ENCODE data around the gene CLIC4.

DNA sequence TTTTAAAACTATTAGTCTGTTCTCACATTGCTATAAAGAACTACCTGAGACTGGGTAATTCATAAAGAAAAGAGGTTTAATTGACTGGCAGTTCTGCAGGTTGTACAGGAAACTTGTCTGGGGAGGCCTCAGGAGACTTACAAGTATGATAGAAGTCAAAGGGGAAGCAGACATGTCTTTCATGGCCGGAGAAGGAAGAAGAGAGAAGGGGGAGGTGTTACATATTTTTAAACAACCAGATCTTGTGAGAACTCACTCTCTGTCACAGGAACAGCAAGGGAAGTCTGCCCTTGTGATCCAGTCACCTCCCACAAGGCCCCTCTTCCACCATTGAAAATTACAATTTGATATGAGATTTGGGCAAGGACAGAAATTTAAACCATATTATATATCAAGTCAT is 55.9 kb downstream of the CLIC4 start:
- TF ChIP-seq, protein P1, sequence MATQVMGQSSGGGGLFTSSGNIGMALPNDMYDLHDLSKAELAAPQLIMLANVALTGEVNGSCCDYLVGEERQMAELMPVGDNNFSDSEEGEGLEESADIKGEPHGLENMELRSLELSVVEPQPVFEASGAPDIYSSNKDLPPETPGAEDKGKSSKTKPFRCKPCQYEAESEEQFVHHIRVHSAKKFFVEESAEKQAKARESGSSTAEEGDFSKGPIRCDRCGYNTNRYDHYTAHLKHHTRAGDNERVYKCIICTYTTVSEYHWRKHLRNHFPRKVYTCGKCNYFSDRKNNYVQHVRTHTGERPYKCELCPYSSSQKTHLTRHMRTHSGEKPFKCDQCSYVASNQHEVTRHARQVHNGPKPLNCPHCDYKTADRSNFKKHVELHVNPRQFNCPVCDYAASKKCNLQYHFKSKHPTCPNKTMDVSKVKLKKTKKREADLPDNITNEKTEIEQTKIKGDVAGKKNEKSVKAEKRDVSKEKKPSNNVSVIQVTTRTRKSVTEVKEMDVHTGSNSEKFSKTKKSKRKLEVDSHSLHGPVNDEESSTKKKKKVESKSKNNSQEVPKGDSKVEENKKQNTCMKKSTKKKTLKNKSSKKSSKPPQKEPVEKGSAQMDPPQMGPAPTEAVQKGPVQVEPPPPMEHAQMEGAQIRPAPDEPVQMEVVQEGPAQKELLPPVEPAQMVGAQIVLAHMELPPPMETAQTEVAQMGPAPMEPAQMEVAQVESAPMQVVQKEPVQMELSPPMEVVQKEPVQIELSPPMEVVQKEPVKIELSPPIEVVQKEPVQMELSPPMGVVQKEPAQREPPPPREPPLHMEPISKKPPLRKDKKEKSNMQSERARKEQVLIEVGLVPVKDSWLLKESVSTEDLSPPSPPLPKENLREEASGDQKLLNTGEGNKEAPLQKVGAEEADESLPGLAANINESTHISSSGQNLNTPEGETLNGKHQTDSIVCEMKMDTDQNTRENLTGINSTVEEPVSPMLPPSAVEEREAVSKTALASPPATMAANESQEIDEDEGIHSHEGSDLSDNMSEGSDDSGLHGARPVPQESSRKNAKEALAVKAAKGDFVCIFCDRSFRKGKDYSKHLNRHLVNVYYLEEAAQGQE (IDR thresholded peaks at IDR 0.05; ENCODE audit: low read depth, low read length), result no peak
- TF ChIP-seq CREM (IDR thresholded peaks at IDR 0.05; ENCODE audit: low read depth) (no peak), TCF7 (IDR thresholded peaks at IDR 0.05; ENCODE audit: borderline replicate concordance) (no peak), SMC3 (IDR thresholded peaks at IDR 0.05; ENCODE audit: borderline replicate concordance, low read length) (no peak), CBFB (IDR thresholded peaks at IDR 0.05; ENCODE audit: low read depth) (no peak), ZZZ3 (IDR thresholded peaks at IDR 0.05; ENCODE audit: control insufficient read depth, insufficient read length, low read depth) (no peak), HCFC1 (IDR thresholded peaks at IDR 0.05; ENCODE audit: low read length) (no peak), JUND (IDR thresholded peaks at IDR 0.05; ENCODE audit: low read depth, low read length) (no peak), POLR2AphosphoS5 (IDR thresholded peaks at IDR 0.05; ENCODE audit: low read length) (no peak), NFYA (IDR thresholded peaks at IDR 0.05; ENCODE audit: borderline replicate concordance, low read depth, low read length) (no peak)
- TF ChIP-seq, protein P2, sequence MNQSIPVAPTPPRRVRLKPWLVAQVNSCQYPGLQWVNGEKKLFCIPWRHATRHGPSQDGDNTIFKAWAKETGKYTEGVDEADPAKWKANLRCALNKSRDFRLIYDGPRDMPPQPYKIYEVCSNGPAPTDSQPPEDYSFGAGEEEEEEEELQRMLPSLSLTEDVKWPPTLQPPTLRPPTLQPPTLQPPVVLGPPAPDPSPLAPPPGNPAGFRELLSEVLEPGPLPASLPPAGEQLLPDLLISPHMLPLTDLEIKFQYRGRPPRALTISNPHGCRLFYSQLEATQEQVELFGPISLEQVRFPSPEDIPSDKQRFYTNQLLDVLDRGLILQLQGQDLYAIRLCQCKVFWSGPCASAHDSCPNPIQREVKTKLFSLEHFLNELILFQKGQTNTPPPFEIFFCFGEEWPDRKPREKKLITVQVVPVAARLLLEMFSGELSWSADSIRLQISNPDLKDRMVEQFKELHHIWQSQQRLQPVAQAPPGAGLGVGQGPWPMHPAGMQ (IDR thresholded peaks at IDR 0.05; ENCODE audit: borderline replicate concordance), result no peak
- TF ChIP-seq, protein P3, sequence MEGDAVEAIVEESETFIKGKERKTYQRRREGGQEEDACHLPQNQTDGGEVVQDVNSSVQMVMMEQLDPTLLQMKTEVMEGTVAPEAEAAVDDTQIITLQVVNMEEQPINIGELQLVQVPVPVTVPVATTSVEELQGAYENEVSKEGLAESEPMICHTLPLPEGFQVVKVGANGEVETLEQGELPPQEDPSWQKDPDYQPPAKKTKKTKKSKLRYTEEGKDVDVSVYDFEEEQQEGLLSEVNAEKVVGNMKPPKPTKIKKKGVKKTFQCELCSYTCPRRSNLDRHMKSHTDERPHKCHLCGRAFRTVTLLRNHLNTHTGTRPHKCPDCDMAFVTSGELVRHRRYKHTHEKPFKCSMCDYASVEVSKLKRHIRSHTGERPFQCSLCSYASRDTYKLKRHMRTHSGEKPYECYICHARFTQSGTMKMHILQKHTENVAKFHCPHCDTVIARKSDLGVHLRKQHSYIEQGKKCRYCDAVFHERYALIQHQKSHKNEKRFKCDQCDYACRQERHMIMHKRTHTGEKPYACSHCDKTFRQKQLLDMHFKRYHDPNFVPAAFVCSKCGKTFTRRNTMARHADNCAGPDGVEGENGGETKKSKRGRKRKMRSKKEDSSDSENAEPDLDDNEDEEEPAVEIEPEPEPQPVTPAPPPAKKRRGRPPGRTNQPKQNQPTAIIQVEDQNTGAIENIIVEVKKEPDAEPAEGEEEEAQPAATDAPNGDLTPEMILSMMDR (IDR thresholded peaks at IDR 0.05 in 2 of 3, conservative IDR thresholded peaks at IDR 0.05 in 1 of 3; ENCODE audit: control insufficient read depth in 2 of 3, extremely low read depth in 1 of 3, insufficient read depth in 1 of 3, low read depth in 3 of 3, low read length in 3 of 3), result no peak
- TF ChIP-seq, protein P4, sequence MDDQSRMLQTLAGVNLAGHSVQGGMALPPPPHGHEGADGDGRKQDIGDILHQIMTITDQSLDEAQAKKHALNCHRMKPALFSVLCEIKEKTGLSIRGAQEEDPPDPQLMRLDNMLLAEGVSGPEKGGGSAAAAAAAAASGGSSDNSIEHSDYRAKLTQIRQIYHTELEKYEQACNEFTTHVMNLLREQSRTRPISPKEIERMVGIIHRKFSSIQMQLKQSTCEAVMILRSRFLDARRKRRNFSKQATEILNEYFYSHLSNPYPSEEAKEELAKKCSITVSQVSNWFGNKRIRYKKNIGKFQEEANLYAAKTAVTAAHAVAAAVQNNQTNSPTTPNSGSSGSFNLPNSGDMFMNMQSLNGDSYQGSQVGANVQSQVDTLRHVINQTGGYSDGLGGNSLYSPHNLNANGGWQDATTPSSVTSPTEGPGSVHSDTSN (IDR thresholded peaks at IDR 0.05; ENCODE audit: insufficient replicate concordance, low read depth, low read length), result no peak
- TF ChIP-seq, protein P5, sequence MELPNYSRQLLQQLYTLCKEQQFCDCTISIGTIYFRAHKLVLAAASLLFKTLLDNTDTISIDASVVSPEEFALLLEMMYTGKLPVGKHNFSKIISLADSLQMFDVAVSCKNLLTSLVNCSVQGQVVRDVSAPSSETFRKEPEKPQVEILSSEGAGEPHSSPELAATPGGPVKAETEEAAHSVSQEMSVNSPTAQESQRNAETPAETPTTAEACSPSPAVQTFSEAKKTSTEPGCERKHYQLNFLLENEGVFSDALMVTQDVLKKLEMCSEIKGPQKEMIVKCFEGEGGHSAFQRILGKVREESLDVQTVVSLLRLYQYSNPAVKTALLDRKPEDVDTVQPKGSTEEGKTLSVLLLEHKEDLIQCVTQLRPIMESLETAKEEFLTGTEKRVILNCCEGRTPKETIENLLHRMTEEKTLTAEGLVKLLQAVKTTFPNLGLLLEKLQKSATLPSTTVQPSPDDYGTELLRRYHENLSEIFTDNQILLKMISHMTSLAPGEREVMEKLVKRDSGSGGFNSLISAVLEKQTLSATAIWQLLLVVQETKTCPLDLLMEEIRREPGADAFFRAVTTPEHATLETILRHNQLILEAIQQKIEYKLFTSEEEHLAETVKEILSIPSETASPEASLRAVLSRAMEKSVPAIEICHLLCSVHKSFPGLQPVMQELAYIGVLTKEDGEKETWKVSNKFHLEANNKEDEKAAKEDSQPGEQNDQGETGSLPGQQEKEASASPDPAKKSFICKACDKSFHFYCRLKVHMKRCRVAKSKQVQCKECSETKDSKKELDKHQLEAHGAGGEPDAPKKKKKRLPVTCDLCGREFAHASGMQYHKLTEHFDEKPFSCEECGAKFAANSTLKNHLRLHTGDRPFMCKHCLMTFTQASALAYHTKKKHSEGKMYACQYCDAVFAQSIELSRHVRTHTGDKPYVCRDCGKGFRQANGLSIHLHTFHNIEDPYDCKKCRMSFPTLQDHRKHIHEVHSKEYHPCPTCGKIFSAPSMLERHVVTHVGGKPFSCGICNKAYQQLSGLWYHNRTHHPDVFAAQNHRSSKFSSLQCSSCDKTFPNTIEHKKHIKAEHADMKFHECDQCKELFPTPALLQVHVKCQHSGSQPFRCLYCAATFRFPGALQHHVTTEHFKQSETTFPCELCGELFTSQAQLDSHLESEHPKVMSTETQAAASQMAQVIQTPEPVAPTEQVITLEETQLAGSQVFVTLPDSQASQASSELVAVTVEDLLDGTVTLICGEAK (IDR thresholded peaks at IDR 0.05; ENCODE audit: borderline replicate concordance), result no peak
